Activated CD8-positive, alpha-beta memory T cell treated with anti-CD3 and anti-CD28 coated beads for 4 hours (primary cell): Measurements from ENCODE around the gene C1QC.

Experiments used
- DNase-seq, 2 donors: peaks; one replicate each; pipeline ENCODE4 v3.0.0-alpha.2; 2020; ENCODE audit warnings: low read depth in 2 of 2

Gene C1QC

DNA sequence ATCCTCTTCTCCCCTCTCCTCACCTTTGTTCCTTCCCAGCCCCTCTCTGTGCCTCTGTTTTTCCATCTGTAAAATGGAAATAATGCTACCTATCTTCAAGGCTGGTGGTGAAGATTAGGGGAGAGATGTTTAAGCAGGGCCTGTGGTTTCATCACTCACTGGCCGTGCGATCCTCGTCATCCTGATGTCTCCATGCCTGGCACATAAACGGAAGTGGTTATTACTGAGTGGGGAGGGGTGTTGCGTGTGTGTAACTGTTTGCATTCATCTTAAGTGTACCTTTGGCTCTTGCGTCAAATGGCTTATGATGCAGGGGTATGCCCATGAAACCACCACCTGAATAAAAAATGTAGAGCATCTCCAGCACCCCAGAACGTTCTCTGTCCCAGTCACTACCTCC, 24.2 kb upstream of the C1QC start:
- DNase-seq = no peak

DNA sequence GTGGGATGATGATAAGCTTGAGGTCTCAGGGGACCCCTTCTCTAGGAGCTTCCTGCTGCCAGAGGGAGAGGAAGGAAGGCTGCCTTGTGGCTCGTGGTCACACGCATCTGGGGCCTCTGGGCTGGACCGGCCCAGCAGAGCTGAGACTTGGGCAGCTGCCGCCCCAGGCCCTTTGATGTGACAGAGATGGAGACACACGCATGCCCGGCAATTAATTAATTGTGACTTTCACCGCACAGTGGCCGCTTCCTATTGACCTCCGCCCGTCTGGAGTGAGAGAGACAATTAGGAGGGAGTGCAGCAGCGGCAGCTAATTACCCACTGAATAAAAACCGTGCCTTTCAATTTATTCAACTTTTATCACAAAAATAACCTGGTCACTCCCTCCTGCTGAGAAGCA, 23.6 kb upstream of the C1QC start:
- DNase-seq = no peak

DNA sequence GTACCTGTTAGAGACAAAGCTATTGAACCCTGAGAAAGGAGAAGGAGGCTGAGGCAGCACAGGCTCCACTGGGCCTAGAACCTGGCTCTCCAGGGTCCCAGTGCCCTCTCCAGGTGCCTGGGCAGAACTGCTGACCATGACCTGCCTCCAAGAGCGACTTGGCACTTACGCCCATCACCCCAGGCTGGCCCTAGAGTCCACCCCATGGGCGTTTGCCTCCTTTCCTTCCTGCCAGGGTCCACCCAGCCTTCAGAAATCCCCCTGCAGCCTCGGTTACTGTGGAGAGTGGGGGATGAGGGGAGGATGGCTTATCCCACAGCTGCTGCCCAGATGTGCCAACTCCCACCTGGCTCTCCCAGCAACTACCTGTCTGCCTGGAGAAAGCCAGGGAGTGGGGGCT, 21.7 kb upstream of the C1QC start:
- no peak for DNase-seq

DNA sequence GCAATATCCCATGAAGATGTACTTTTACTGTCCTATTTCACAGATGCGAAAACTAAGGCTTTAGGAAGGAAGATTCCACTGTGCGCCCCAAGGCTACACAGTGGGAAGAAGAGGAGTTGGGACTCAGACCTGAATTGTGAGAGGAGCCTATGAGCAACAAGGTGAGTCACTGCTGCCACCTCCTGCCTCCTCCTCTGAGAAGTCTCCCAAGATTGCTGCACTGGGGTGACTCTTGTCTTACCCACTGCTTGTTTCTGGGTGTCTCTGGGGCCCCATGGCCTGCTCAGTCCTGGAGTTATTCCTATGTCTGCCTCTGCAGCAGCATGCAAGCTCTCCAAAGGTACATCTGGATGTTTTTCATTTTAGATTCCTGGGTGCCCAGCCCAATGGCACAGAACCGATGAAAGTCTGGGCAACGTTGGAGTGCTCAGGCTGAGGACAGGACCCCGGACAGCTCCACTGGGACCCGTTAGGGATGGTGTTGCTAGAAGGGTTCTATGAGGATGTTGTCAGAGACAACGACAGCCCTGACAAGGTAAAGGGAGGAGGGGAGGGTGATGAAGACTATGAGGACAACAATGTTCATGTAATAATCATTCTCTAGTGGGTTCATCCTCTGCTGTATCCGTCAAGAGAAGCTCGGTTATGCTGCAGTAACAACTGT, 18.0 kb upstream of the C1QC start:
- DNase-seq = no peak

DNA sequence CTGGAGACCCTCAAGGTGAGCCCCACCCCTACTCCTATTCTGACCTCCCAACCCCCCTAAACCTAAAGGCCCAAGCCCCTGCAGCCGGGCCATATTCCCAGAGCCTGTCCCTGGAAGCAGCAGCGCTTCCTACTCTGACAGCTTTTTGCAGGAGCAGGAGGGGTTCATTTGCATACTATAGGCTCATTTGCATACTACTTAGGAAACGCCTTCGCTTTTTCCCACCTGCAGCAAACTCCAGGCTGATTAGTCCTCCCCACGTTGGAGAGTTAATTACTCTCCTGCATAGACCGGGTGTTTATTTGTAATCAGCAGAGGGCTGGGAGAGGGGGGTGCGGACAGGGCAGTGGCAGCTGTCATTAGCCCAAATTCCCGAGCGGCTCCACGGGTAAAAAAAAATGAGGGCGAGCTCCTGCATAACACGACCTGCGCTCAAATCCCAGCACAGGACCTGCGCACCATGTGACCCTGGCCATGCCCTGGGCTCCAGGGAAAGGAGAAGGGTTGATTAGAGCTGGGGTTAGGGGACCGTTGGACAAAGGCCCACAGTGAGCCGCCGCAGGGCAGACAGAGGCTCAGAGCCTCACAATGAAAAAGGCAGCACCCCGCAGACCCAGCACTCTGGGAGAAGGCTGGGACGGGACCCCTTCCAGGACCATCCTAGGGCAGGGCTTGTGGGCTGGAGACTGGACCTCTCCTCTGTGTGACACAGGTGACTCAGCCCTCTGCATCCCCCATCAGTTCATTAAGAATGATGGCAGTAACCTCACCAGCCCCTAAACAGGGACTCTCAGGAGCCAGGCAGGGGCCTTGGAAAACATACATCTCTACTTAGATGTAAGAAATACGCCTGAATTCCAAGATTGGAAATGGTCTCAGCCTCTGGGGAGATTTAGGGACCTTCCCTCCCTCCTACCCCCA, 16.9 kb upstream of the C1QC start:
- DNase-seq = no peak

DNA sequence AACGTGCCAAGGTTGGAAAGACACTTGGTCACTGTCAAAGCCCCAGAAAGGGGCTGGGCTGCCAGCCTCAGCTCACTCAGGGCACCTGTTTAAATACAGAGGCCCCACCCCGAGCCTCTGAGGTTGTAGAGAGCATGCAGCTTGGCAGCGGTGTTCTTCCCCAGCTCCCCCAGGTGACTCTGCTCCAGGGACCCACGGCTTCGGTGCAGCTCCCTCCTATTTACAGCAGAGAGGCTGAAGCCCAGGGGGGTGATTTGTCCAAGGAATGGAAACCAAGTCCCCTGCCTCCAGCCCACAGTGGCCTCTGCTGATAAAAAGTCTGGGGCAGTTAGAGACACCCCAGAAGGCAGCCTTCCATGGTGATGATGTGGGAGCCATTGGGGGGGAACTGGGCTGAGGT, 16.1 kb upstream of the C1QC start:
- no peak for DNase-seq

DNA sequence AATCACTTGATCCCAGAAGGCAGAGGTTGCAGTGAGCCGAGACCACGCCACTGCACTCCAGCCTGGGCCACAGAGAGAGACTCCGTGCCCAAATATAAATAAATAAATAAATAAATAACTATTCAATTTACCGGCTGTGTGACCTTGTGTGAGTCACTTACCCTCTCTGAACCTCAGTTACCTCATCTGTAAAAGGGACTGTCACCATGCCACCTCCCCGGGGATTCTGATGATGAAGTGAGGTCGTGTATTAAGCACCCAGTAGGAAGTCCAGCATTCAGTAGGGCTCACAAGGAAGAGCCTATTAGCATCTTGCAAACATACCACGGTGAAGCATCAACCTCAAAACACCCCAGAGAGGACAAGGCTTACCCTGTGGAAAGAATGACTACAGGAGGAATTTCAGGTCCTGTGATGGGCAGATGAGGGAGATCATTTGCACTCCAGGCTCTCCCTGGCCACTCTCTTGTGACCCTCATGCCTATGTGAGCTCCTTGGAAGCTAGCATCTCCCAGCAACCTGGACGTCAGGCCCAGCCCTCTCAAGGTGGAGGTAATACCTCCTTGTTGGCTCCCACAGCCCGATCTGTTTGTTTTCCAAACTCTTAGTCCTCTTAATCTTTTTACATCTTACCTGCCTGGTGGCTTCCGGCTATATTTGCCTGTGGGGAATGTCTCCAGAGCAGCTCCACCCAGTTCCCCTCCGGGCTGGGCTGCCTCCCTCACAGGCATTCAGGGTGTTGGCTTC, 14.6 kb upstream of the C1QC start:
- DNase-seq = no peak

DNA sequence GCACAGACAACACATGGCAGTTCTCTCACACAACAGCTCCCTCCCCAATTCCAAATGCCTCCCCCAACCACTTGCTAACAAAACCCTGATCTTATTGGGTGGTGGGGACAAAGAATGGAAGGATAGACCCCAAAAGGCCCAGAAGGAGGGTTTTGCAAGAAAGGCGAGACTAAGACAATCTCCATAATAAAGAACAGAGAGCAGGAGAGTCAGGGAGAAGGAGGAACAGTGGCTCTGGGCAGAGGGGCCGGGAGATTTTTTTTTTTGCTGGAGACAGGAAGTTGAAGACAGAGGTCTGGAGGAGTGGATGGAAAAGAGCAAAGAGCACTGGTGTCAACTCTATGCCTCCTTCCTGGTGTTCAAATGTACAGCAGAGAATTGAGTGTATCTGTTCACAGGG, 13.5 kb upstream of the C1QC start:
- no peak for DNase-seq

DNA sequence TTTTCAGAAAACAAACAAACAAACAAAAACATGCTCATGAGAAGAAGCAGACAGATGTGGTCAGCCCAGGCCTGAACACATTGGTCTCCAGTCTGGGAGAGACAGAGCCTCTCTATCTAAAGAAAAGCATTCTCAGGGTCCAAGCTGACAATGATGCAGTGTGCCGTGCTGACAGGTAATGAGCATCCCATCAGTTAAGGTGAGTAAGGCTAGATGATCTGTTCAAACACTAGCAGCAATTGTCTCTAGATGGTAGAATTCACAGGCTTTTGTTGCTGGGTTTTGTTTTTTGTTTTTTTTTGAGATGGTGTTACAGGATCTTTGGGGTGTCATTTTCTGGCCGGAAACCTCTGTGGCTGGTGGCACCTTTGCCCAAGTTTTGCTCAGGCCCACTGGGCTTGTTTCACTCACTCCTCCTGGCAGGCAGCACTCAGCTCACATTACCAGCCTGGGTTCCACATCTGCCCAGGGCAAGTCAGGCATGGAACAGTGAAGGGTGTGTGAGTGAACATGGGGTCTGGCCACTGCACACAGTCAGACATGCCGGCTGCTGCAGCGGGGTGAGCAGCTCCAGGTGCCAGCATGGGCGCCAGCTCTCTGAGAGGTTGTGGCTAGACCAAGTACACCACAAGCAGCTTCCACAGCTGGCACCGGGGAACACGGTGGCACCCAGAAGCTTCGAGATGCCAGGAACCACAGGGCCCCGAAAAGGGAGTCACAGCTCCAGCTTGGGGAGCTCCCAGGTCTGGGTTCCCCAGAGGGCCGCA, 9.6 kb upstream of the C1QC start:
- no peak for DNase-seq

DNA sequence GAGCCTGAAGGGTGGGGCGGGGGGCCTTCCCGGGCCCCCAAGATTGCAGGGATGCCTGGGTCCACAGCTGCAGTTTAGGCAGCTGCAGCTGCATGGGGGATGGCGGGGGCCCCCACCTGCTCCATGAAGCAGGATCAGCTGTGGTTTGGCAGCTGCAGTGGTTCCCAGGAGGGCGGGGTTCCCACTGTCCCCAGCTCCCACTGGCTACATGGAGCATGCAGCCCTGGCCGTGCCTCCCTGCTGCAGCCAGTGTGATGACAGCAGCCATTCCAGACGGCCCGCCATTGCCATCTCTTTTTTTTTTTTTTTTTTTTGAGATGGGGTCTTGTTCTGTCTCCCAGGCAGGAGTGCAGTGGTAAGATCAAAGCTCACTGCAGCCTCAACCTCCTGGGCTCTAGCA, 8.0 kb upstream of the C1QC start:
- DNase-seq = no peak

DNA sequence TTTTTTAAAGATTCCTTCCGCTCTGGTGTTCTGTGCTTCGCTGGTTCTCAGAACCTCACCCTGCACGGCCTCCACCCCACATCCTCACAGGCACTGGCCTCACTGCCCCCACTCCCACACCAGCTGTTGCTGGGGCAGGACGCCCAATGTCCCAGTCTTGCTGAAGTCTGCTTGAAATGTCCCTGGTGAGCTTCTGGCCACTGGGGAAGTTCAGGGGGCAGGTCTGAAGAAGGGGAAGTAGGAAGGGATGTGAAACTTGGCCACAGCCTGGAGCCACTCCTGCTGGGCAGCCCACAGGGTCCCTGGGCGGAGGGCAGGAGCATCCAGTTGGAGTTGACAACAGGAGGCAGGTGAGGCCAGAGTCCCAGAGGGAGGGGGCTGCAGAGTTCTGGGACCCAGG, 7.1 kb upstream of the C1QC start, which contains the start of gene C1QA:
Gene C1QA, plus strand, starts transcription at position 276 of the 400 bp plus-strand sequence. CDS start 989 bp downstream, outside the sequence.
- no peak for DNase-seq

DNA sequence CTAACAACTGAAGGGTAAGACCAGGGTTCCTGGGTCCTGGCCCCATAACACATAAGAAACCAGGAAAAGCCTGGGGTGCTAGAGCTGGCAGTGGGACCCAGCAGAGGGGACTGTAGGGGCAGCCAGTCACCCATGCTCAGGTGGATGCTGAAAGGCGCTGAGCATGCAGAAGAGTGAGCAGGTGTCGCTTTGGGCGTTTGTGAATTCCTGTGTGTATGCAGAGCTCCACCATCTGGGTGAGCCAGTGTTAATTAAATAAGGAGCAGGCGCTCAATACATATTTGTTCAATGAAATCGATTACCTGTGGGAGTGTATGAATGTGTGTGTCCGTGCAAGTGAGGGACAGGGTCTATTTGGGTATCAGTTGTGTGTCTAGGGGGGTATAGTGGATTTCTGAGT, 6.5 kb upstream of the C1QC start:
- no peak for DNase-seq

DNA sequence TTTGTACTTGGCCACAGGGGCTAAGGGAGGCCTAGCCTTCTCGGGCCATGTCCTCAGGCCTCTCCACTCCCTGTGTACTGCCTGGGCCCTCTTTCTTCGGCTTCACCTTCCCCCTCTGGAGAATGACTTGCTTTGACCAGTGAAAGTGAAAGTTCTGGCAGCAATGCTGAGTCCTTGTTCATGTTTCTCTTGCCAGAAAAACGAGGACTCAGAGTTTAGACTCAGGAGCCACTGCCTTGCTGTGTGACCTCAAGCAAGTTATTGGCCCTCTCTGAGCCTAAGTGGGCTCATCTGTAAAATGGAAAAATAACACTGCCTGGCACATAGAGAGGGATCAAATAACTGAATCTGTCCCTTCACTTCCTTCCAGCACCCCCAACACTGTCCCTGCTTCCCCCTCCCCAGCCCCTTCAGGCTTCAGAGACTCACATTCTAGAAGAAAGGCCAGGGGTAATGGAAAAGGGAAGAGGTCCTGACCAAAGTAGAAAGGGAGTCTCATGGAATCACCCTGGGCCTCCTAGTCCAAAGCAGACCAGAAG, 5.5 kb upstream of the C1QC start:
- no peak for DNase-seq

DNA sequence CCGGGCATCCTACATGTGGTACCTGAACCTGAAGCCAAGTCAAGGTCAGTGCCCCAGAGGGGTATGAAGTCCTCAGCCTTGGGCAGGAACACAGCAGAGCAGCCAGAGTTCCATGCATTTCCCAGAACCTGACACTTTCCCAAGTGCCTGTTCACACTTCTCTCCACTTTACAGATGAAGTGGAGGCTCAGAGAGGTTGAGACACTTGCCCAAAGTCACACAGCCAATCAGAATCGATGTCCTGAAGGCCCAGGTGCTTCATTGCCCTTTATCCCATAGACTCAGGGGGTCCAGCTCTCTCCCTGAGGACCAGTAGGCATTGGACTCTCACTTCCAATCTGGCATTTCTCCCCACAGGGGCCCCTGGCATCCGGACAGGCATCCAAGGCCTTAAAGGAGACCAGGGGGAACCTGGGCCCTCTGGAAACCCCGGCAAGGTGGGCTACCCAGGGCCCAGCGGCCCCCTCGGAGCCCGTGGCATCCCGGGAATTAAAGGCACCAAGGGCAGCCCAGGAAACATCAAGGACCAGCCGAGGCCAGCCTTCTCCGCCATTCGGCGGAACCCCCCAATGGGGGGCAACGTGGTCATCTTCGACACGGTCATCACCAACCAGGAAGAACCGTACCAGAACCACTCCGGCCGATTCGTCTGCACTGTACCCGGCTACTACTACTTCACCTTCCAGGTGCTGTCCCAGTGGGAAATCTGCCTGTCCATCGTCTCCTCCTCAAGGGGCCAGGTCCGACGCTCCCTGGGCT, 4.8 kb upstream of the C1QC start:
- DNase-seq = no peak

DNA sequence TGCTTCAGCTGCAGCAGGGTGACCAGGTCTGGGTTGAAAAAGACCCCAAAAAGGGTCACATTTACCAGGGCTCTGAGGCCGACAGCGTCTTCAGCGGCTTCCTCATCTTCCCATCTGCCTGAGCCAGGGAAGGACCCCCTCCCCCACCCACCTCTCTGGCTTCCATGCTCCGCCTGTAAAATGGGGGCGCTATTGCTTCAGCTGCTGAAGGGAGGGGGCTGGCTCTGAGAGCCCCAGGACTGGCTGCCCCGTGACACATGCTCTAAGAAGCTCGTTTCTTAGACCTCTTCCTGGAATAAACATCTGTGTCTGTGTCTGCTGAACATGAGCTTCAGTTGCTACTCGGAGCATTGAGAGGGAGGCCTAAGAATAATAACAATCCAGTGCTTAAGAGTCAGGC, 4.1 kb upstream of the C1QC start:
- no peak for DNase-seq

DNA sequence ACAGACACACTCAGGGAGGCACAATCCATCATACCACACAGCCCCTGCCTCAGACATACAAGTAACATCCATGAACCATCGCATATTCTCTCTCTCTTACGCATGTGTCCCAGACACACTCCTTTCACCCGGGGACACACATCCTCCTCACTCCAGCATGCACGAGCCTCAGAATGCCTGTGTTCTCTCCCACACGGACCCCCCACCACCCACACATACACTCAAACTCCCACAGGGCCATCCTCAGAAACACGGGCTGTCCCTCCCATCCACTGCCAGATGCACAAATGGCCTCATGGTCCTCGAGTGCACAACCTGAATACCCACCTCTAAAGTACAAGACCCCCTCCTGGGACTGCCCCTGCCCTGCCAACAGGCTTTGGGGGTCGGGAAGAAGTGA, 2.2 kb upstream of the C1QC start:
- no peak for DNase-seq

DNA sequence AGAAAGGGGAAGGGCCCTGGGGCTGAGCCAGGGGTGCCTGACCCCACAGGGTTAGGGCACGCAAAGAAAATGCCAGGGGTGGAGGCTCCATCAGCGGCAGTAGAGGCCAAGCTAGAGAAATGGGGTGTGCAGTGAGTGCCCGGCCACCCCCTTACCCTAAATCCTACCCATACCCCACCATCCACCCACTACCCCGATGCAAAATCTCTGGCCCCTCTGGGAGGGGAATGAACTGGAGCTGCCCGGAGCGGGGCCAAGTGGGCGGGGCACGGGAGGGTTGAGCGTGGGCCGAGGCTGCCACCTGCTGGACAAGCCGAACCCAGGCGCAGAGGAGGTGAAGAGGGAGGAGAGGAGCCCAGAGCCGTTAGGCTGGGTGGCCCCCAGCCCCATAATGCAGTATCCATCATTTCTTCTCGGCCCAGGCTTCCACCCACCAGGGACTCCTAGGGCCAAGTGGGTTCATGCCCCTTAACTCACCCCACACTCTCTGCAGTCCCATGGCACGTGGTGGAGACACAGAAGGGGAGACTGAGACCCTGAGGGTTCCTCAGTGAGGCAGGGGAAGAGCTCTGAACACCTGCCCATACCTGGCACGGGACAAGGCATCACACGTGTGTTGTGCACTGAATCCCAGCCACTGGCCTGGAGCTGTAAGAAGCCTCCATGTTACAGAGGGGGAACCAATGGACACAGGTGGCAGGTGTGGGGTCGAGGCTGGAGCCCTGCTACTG, 1.4 kb upstream of the C1QC start:
- DNase-seq = peak; percentile 31 to 36

DNA sequence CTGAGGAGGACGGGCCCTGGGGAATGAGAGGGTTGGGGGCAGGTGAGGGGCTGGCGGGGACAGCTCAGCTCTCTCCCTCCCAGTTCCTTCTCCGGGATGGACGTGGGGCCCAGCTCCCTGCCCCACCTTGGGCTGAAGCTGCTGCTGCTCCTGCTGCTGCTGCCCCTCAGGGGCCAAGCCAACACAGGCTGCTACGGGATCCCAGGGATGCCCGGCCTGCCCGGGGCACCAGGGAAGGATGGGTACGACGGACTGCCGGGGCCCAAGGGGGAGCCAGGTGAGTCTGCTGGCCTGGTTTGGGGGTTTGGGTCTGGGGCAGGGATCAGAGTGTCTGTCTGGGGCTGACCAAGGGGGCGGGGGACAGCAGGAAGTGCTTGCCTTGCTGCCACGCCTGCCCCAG, 495 bp downstream of the C1QC start:
- no peak for DNase-seq

DNA sequence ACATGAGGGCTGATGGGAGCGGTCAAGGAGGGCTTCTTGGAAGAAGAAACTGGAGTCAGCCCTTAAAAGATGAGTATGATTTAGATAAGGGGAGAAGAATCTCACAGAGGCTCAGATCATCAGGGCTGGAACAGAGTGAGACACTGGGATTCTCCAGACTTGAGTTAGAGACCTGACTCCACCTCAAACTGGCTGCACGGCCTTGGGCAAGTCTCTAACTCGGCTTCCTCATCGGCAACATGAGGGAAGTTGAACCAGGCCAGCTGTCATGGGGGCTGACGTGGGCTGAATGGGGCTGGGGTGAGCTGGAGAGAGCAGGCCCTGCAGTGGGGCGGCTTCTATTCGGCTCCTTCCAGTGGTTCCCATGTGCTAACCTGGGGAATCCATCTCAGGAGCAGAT, 2.5 kb downstream of the C1QC start:
- no peak for DNase-seq

DNA sequence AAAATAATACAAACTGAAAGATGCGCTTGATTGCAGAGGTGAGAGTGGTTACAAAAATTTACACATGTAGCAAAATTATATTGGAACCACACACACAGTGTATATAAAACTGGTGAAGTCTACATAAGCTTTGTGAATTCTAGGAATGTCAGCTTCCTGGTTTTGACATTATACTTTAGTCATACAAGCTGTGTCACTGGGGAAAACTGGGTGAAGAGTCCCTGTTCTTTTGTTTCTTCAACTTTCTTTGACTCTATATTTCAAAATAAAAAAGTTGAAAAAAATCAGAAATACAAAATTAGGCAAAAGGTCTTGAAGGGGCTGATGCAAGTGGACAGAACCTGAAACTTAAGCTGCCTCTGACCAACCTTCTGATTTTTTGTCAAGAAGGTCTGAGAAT, 3.0 kb downstream of the C1QC start:
- no peak for DNase-seq
